Measurements from ENCODE around the gene PRKAR2B. TPM values are rescaled to one million over a fixed set of nuclear protein-coding genes. Genes with fewer than 3 reads are reported as not detected.

PRKAR2B gene
- total RNA-seq, 4 donors from 2014 or later = 3.0 to 28.1 (median 5.7) TPM

Other genes with a start within 250 kb of the PRKAR2B start
- 10 to 100 TPM in 2 of 4 donors, 1 to 10 TPM in 2; 6.2 to 34.7 (median 9.7) TPM for gene PIK3CG, start 179.4 kb upstream of the PRKAR2B start, total RNA-seq
- gene HBP1, start 124.3 kb downstream of the PRKAR2B start, total RNA-seq = 10 to 100 TPM; 57.6 to 67.7 (median 66.9) TPM

Measured in Peyer's patch (tissue), 4 donors.